ENCODE measurements around the gene MERTK.
A peak's percentile ranks its signal among the peaks of the same experiment; 100 is the strongest.
"Not testable (repeated sequence)": the region's sequence is repeated elsewhere in the genome, so short reads cannot be mapped to it uniquely, and the experiment has no call there.

The MERTK gene

GRCh38 chr2:111897924-111898702 is at the start of gene MERTK:
Gene MERTK (plus strand): TSS chr2:111898607. CDS start chr2:111898736, 129 bp downstream.
- H3K27me3 ChIP-seq (ENCODE audit: control insufficient read depth, insufficient read depth, low read length) = peaks cover 19% of the 10 kb centered on the region

GRCh38 chr2:111850646-111851045 is 47.8 kb upstream of the MERTK start:
- not testable (repeated sequence) for H3K9me3 ChIP-seq (ENCODE audit: control insufficient read depth, insufficient read depth, low read depth, low read length); H3K27ac ChIP-seq (ENCODE audit: low read depth, low read length); H3K4me1 ChIP-seq (ENCODE audit: control insufficient read depth, insufficient read depth, low read length); H3K4me3 ChIP-seq (ENCODE audit: low read depth, low read length); H3K27me3 ChIP-seq (ENCODE audit: control insufficient read depth, insufficient read depth, low read length); H3K9ac ChIP-seq (ENCODE audit: low read length)
- H3K36me3 ChIP-seq (ENCODE audit: control insufficient read depth, insufficient read depth, low read length) = peaks cover 44% of the 10 kb centered on the region

More at GRCh38 chr2:111897924-111898702, at the start of gene MERTK:
- peaks cover 15% of the 10 kb centered on the region for H3K4me1 ChIP-seq (ENCODE audit: control insufficient read depth, insufficient read depth, low read length)
- H3K36me3 ChIP-seq (ENCODE audit: control insufficient read depth, insufficient read depth, low read length) = no peaks in the 10 kb centered on the region
- no peaks in the 10 kb centered on the region for H3K9me3 ChIP-seq (ENCODE audit: control insufficient read depth, insufficient read depth, low read depth, low read length)
- peak within 1 kb of the TSS; percentile 75 for H3K9ac ChIP-seq (ENCODE audit: low read length)
- H3K27ac ChIP-seq (ENCODE audit: low read depth, low read length) = peak within 1 kb of the TSS; percentile 40; the same call in 1 of the 2 replicates
- peak within 1 kb of the TSS; percentile 98 for H3K4me3 ChIP-seq (ENCODE audit: low read depth, low read length)

GRCh38 chr2:111852544-111852943 is 45.9 kb upstream of the MERTK start:
- not testable (repeated sequence) for H3K9ac ChIP-seq (ENCODE audit: low read length); H3K4me3 ChIP-seq (ENCODE audit: low read depth, low read length); H3K4me1 ChIP-seq (ENCODE audit: control insufficient read depth, insufficient read depth, low read length); H3K9me3 ChIP-seq (ENCODE audit: control insufficient read depth, insufficient read depth, low read depth, low read length); H3K27me3 ChIP-seq (ENCODE audit: control insufficient read depth, insufficient read depth, low read length); H3K27ac ChIP-seq (ENCODE audit: low read depth, low read length)
- H3K36me3 ChIP-seq (ENCODE audit: control insufficient read depth, insufficient read depth, low read length) = peaks cover 44% of the 10 kb centered on the region

- peaks cover 37% of the 10 kb centered on the region for H3K36me3 ChIP-seq (ENCODE audit: control insufficient read depth, insufficient read depth, low read length)
Measured at GRCh38 chr2:111860005-111860404, 38.4 kb upstream of the MERTK start.

GRCh38 chr2:111865124-111865523 is 33.3 kb upstream of the MERTK start:
- not testable (repeated sequence) for H3K4me3 ChIP-seq (ENCODE audit: low read depth, low read length); H3K9me3 ChIP-seq (ENCODE audit: control insufficient read depth, insufficient read depth, low read depth, low read length); H3K27me3 ChIP-seq (ENCODE audit: control insufficient read depth, insufficient read depth, low read length); H3K4me1 ChIP-seq (ENCODE audit: control insufficient read depth, insufficient read depth, low read length); H3K27ac ChIP-seq (ENCODE audit: low read depth, low read length); H3K9ac ChIP-seq (ENCODE audit: low read length)
- H3K36me3 ChIP-seq (ENCODE audit: control insufficient read depth, insufficient read depth, low read length) = peaks cover 41% of the 10 kb centered on the region

More at GRCh38 chr2:111860005-111860404, 38.4 kb upstream of the MERTK start:
- H3K9ac ChIP-seq (ENCODE audit: low read length); H3K4me3 ChIP-seq (ENCODE audit: low read depth, low read length); H3K9me3 ChIP-seq (ENCODE audit: control insufficient read depth, insufficient read depth, low read depth, low read length); H3K27ac ChIP-seq (ENCODE audit: low read depth, low read length); H3K4me1 ChIP-seq (ENCODE audit: control insufficient read depth, insufficient read depth, low read length); H3K27me3 ChIP-seq (ENCODE audit: control insufficient read depth, insufficient read depth, low read length): not testable (repeated sequence)

GRCh38 chr2:111872806-111873205 is 25.6 kb upstream of the MERTK start:
- H3K4me3 ChIP-seq (ENCODE audit: low read depth, low read length); H3K4me1 ChIP-seq (ENCODE audit: control insufficient read depth, insufficient read depth, low read length); H3K27me3 ChIP-seq (ENCODE audit: control insufficient read depth, insufficient read depth, low read length); H3K27ac ChIP-seq (ENCODE audit: low read depth, low read length); H3K9ac ChIP-seq (ENCODE audit: low read length); H3K9me3 ChIP-seq (ENCODE audit: control insufficient read depth, insufficient read depth, low read depth, low read length): not testable (repeated sequence)
- peaks cover 55% of the 10 kb centered on the region for H3K36me3 ChIP-seq (ENCODE audit: control insufficient read depth, insufficient read depth, low read length)

- peaks cover 11% of the 10 kb centered on the region for H3K36me3 ChIP-seq (ENCODE audit: control insufficient read depth, insufficient read depth, low read length)
- H3K27ac ChIP-seq (ENCODE audit: low read depth, low read length) = peak within 1 kb of the TSS; percentile 92
Measured at GRCh38 chr2:111883661-111884591, 14.5 kb upstream of the MERTK start, which contains the start of gene ANAPC1. Gene ANAPC1 (minus strand): TSS chr2:111884193. CDS start chr2:111880825, 3,368 bp downstream.

GRCh38 chr2:111884592-111884964 is 13.8 kb upstream of the MERTK start:
- H3K27me3 ChIP-seq (ENCODE audit: control insufficient read depth, insufficient read depth, low read length) = no peaks in the 10 kb centered on the region
- peaks cover 7% of the 10 kb centered on the region for H3K36me3 ChIP-seq (ENCODE audit: control insufficient read depth, insufficient read depth, low read length)
- H3K27ac ChIP-seq (ENCODE audit: low read depth, low read length) = peak overlapping the region; percentile 92
- no peaks in the 10 kb centered on the region for H3K9me3 ChIP-seq (ENCODE audit: control insufficient read depth, insufficient read depth, low read depth, low read length)
- no peaks in the 10 kb centered on the region for H3K4me1 ChIP-seq (ENCODE audit: control insufficient read depth, insufficient read depth, low read length)
- peak overlapping the region; percentile 94 for H3K9ac ChIP-seq (ENCODE audit: low read length)
- H3K4me3 ChIP-seq (ENCODE audit: low read depth, low read length) = peak overlapping the region; percentile 80

More at GRCh38 chr2:111883661-111884591, 14.5 kb upstream of the MERTK start, which contains the start of gene ANAPC1:
- Histone ChIP-seq H3K4me3 (ENCODE audit: low read depth, low read length) (peak within 1 kb of the TSS; percentile 80), H3K4me1 (ENCODE audit: control insufficient read depth, insufficient read depth, low read length) (no peaks in the 10 kb centered on the region), H3K27me3 (ENCODE audit: control insufficient read depth, insufficient read depth, low read length) (no peaks in the 10 kb centered on the region), H3K9ac (ENCODE audit: low read length) (peak within 1 kb of the TSS; percentile 94), H3K9me3 (ENCODE audit: control insufficient read depth, insufficient read depth, low read depth, low read length) (no peaks in the 10 kb centered on the region)

- peaks cover 9% of the 10 kb centered on the region for H3K4me1 ChIP-seq (ENCODE audit: control insufficient read depth, insufficient read depth, low read length)
- no peaks in the 10 kb centered on the region for H3K9me3 ChIP-seq (ENCODE audit: control insufficient read depth, insufficient read depth, low read depth, low read length)
- no peak overlapping the region for H3K27ac ChIP-seq (ENCODE audit: low read depth, low read length)
- H3K36me3 ChIP-seq (ENCODE audit: control insufficient read depth, insufficient read depth, low read length) = no peaks in the 10 kb centered on the region
- H3K27me3 ChIP-seq (ENCODE audit: control insufficient read depth, insufficient read depth, low read length) = peaks cover 19% of the 10 kb centered on the region
- no peak overlapping the region for H3K9ac ChIP-seq (ENCODE audit: low read length)
- no peak overlapping the region for H3K4me3 ChIP-seq (ENCODE audit: low read depth, low read length)
Measured at GRCh38 chr2:111896024-111896423, 2.4 kb upstream of the MERTK start.

- H3K4me1 ChIP-seq (ENCODE audit: control insufficient read depth, insufficient read depth, low read length) = peaks cover 9% of the 10 kb centered on the region
- no peak overlapping the region for H3K9ac ChIP-seq (ENCODE audit: low read length)
- H3K36me3 ChIP-seq (ENCODE audit: control insufficient read depth, insufficient read depth, low read length) = no peaks in the 10 kb centered on the region
- no peaks in the 10 kb centered on the region for H3K9me3 ChIP-seq (ENCODE audit: control insufficient read depth, insufficient read depth, low read depth, low read length)
- H3K4me3 ChIP-seq (ENCODE audit: low read depth, low read length) = no peak overlapping the region
- H3K27ac ChIP-seq (ENCODE audit: low read depth, low read length) = no peak overlapping the region
- peaks cover 19% of the 10 kb centered on the region for H3K27me3 ChIP-seq (ENCODE audit: control insufficient read depth, insufficient read depth, low read length)
Measured at GRCh38 chr2:111896576-111896975, 1.8 kb upstream of the MERTK start.

GRCh38 chr2:111897630-111897923 is 830 bp upstream of the MERTK start:
- Histone ChIP-seq H3K27me3 (ENCODE audit: control insufficient read depth, insufficient read depth, low read length) (peaks cover 19% of the 10 kb centered on the region), H3K36me3 (ENCODE audit: control insufficient read depth, insufficient read depth, low read length) (no peaks in the 10 kb centered on the region), H3K27ac (ENCODE audit: low read depth, low read length) (no peak overlapping the region), H3K9me3 (ENCODE audit: control insufficient read depth, insufficient read depth, low read depth, low read length) (no peaks in the 10 kb centered on the region), H3K4me1 (ENCODE audit: control insufficient read depth, insufficient read depth, low read length) (peaks cover 12% of the 10 kb centered on the region), H3K9ac (ENCODE audit: low read length) (peak overlapping the region; percentile 55), H3K4me3 (ENCODE audit: low read depth, low read length) (peak overlapping the region; percentile 61)
